ENCODE data around the gene KMT2D. TPM values are rescaled to one million over a fixed set of nuclear protein-coding genes. Genes with fewer than 3 reads are reported as not detected.

KMT2D gene
- total RNA-seq, 2 donors from 2014 or later, result 118 to 123 TPM

- Mint-ChIP-seq H3K4me1 (peaks cover 43% of the 10 kb centered on the region), H3K4me3 (peak overlapping the region; percentile 96), H3K9me3 (no peaks in the 10 kb centered on the region), H3K27me3 (ENCODE audit: insufficient read depth) (no peaks in the 10 kb centered on the region), H3K36me3 (ENCODE audit: low read depth) (peaks cover 30% of the 10 kb centered on the region), H3K27ac (peak overlapping the region; percentile 52)
- Histone ChIP-seq H3K27me3 (ENCODE audit: control insufficient read depth, insufficient read depth, low read length, poor library complexity, severe bottlenecking) (no peaks in the 10 kb centered on the region), H3K9ac (ENCODE audit: extremely low read depth, low read length, poor library complexity, severe bottlenecking) (no peak overlapping the region), H3K27ac (ENCODE audit: low read depth, low read length) (no peak overlapping the region), H3K4me1 (ENCODE audit: control insufficient read depth, insufficient read depth, low read length) (peaks cover 4% of the 10 kb centered on the region), H3K9me3 (ENCODE audit: control insufficient read depth, low read length) (no peaks in the 10 kb centered on the region), H3K4me3 (ENCODE audit: low read length) (peak overlapping the region; percentile 89), H3K36me3 (ENCODE audit: control insufficient read depth, insufficient read depth, low read length) (peaks cover 25% of the 10 kb centered on the region)
- no peak for TF ChIP-seq CTCF (conservative IDR thresholded peaks at IDR 0.05)
- DNase-seq, result no peak
- 43% methylated on average over 4 of the region's 4 CpGs; no CpG with 5 or more reads in 1 of the 2 experiments for WGBS, 2 experiments (ENCODE audit: insufficient coverage in 1 of 2, insufficient read length in 1 of 2)
These were observed 2.7 kb downstream of the KMT2D start for GRCh38 chr12:49057888-49058287.

GRCh38 chr12:49055978-49056754, 4.4 kb downstream of the KMT2D start:
- 46 to 64% methylated on average over 3 to 7 of the region's 7 CpGs for WGBS, 2 experiments (ENCODE audit: insufficient coverage in 1 of 2, insufficient read length in 1 of 2)
- no peaks in the 10 kb centered on the region for H3K27me3 Mint-ChIP-seq (ENCODE audit: insufficient read depth)
- DNase-seq, result peak; percentile 83
- peak overlapping the region; percentile 96 for H3K4me3 Mint-ChIP-seq
- H3K9me3 ChIP-seq (ENCODE audit: control insufficient read depth, low read length), result no peaks in the 10 kb centered on the region
- no peaks in the 10 kb centered on the region for H3K9me3 Mint-ChIP-seq
- H3K27me3 ChIP-seq (ENCODE audit: control insufficient read depth, insufficient read depth, low read length, poor library complexity, severe bottlenecking), result no peaks in the 10 kb centered on the region
- H3K27ac Mint-ChIP-seq, result peak overlapping the region; percentile 22
- no peak overlapping the region for H3K27ac ChIP-seq (ENCODE audit: low read depth, low read length)
- H3K4me1 ChIP-seq (ENCODE audit: control insufficient read depth, insufficient read depth, low read length), result peaks cover 4% of the 10 kb centered on the region
- peaks cover 41% of the 10 kb centered on the region for H3K4me1 Mint-ChIP-seq
- peaks cover 46% of the 10 kb centered on the region for H3K36me3 Mint-ChIP-seq (ENCODE audit: low read depth)
- H3K4me3 ChIP-seq (ENCODE audit: low read length), result peak overlapping the region; percentile 89
- H3K36me3 ChIP-seq (ENCODE audit: control insufficient read depth, insufficient read depth, low read length), result peaks cover 42% of the 10 kb centered on the region
- no peak overlapping the region for H3K9ac ChIP-seq (ENCODE audit: extremely low read depth, low read length, poor library complexity, severe bottlenecking)
- TF ChIP-seq CTCF (conservative IDR thresholded peaks at IDR 0.05), result no peak

- WGBS, 2 experiments (ENCODE audit: insufficient coverage in 1 of 2, insufficient read length in 1 of 2), result 97 to 100% methylated on average over 4 of the region's 4 CpGs
- peaks cover 39% of the 10 kb centered on the region for H3K4me1 Mint-ChIP-seq
- no peak overlapping the region for H3K27ac ChIP-seq (ENCODE audit: low read depth, low read length)
These were observed 5.5 kb downstream of the KMT2D start for GRCh38 chr12:49055092-49055491.

More at GRCh38 chr12:49055092-49055491, 5.5 kb downstream of the KMT2D start:
- Mint-ChIP-seq H3K36me3 (ENCODE audit: low read depth) (peaks cover 56% of the 10 kb centered on the region), H3K27ac (peak overlapping the region; percentile 67), H3K9me3 (no peaks in the 10 kb centered on the region), H3K4me3 (no peak overlapping the region), H3K27me3 (ENCODE audit: insufficient read depth) (no peaks in the 10 kb centered on the region)
- peaks cover 4% of the 10 kb centered on the region for H3K4me1 ChIP-seq (ENCODE audit: control insufficient read depth, insufficient read depth, low read length)
- no peak for DNase-seq
- H3K9ac ChIP-seq (ENCODE audit: extremely low read depth, low read length, poor library complexity, severe bottlenecking), result no peak overlapping the region
- H3K9me3 ChIP-seq (ENCODE audit: control insufficient read depth, low read length), result no peaks in the 10 kb centered on the region
- H3K4me3 ChIP-seq (ENCODE audit: low read length), result no peak overlapping the region
- H3K36me3 ChIP-seq (ENCODE audit: control insufficient read depth, insufficient read depth, low read length), result peaks cover 53% of the 10 kb centered on the region
- TF ChIP-seq CTCF (conservative IDR thresholded peaks at IDR 0.05), result no peak
- H3K27me3 ChIP-seq (ENCODE audit: control insufficient read depth, insufficient read depth, low read length, poor library complexity, severe bottlenecking), result no peaks in the 10 kb centered on the region
